Psoas muscle (tissue), 8 donors: ENCODE measurements around the gene ATP8A1. TPM values are rescaled to one million over a fixed set of nuclear protein-coding genes. Genes with fewer than 3 reads are reported as not detected.

Experiments
- ATAC-seq, 4 donors: fragments of 200-7000 bp; cut with Tn5 transposase; one replicate each; pipeline ENCODE4 v1.9.1; 2020; ENCODE audit warnings: moderate library complexity in 3 of 4, mild to moderate bottlenecking in 2 of 4
- DNase-seq, 2 donors: peaks; one replicate each; pipeline ENCODE4 v3.0.0-alpha.2; 2020
- H3K27ac ChIP-seq: fragments of 200-600 bp; one replicate; pipeline ENCODE4 v1.8.0; 2022
- H3K27me3 ChIP-seq, 3 donors: fragments of 200-600 bp in 1 of 3; one replicate each; pipeline versions ENCODE4 v1.6.1 to v1.8.0; 2013 to 2022; ENCODE audit warnings: low read length in 2 of 3, mild to moderate bottlenecking in 2 of 3, moderate library complexity in 1 of 3; ENCODE audit not compliant: insufficient read depth in 3 of 3
- H3K36me3 ChIP-seq, 2 donors: fragments of 200-600 bp in 1 of 2; one replicate each; pipeline versions ENCODE4 v1.6.1 to v1.8.0; 2013 to 2022; ENCODE audit warnings: low read depth in 1 of 2, mild to moderate bottlenecking in 1 of 2, moderate library complexity in 1 of 2; ENCODE audit not compliant: insufficient read depth in 1 of 2
- H3K4me1 ChIP-seq: fragments of 200-600 bp; one replicate; pipeline ENCODE4 v1.8.0; 2022
- H3K4me3 ChIP-seq: fragments of 200-600 bp; one replicate; pipeline ENCODE4 v1.8.0; 2022; ENCODE audit warnings: mild to moderate bottlenecking
- H3K9me3 ChIP-seq: fragments of 200-600 bp; one replicate; pipeline ENCODE4 v1.8.0; 2022
- CTCF ChIP-seq: fragments of 200-600 bp; IDR thresholded peaks from one replicate; pipeline ENCODE4 v1.8.0; 2022; ENCODE audit warnings: antibody characterized with exemption
- WGBS, 3 donors: extraction: QIAGEN DNeasy Blood & Tissue Kit; methylation state at CpG; one replicate each; pipeline versions ENCODE4 v1.1.6 to v1.1.7; 2013; 5-methylcytosine and 5-hydroxymethylcytosine counted together
- intact Hi-C, 2 donors: fragments of 100-400 bp; cut with DNase I; formaldehyde crosslinking; loops; one replicate each; pipeline versions ENCODE4 v1.11.0 to v1.14.2; 2022
- polyA plus RNA-seq, 3 donors: library from polyadenylated mRNA; stranded (reverse); fragments of 200-250 nt; gene quantifications; one replicate each; pipeline ENCODE4 v1.2.3, GENCODE V29; 2013
- total RNA-seq, 4 donors: library from RNA; stranded (reverse); fragmentation: NEBNext Ultra II Directional in 2 of 4; extraction: Animal tissue kit (Norgen Biotek cat#: 25700) in 2 of 4; gene quantifications; one replicate each; pipeline versions ENCODE4 v1.2.1 to v1.2.4, GENCODE V29; 2021 to 2023
- donor health status: healthy with polysubstance abuse.
- donor health status: DM: no; HTN: no; CAD: no; lungs with moderate emphysema.
- donor health status: Bipolar disorder and iron deficiency.
- donor health status: healthy.
- donor health status: DM: yes; HTN: yes; CAD: no.
- donor health status: DM: no; HTN: no; CAD: no.
- donor health status: DM: no; HTN: no; CAD: no.
- donor health status: DM: yes; HTN: yes; CAD: no.

ATP8A1 gene
- total and polyA plus RNA-seq, 7 donors: 2.2 to 26.5 (median 14.7) TPM

DNA sequence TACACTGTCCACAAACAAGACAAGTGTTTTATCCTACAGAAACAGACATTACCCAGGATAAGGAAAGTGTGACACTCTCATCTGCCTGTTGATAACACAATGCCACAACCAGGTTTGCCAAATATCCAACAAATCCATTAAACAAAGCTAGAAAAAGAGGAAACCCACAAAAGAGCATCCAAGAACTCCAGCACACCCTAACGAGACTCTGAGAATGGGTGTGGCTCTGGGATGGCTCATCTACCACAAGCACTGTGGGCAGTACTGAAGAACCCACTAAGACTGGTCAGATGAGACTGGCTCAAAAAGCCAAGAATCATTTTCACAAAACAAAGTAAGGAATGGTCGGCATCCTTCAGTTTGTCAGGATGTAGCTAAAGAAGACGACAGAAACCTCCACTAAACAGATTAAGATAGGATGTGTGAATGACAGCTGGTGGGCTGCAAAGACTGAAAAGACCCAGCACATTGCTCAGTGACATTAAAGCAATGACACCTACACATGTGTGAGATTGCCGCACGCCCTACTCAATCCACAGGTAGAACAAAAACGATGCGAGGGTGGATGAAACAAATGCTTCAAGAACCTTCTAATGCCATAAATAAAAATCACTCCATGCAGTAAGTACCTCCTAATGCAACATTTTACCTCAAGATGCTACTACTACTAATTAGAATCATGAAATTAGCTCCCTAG, 14.7 kb downstream of the ATP8A1 start:
- intact Hi-C loops: no loop called here
- TF ChIP-seq CTCF: no peak

GRCh38 chr4:42641656-42642055, 15.2 kb downstream of the ATP8A1 start:
- WGBS, 3 donors: 66 to 77% (median 72%) methylated on average over 1 of the region's 1 CpG
- DNase-seq (no peak), ATAC-seq (no peak)
- Histone ChIP-seq H3K4me1 (peaks cover 88% of the 10 kb centered on the region), H3K27ac (peak overlapping the region; percentile 90), H3K9me3 (no peaks in the 10 kb centered on the region), H3K27me3 (no peaks in the 10 kb centered on the region), H3K36me3 (no peaks in the 10 kb centered on the region), H3K4me3 (no peak overlapping the region)
- TF ChIP-seq CTCF: no peak
- intact Hi-C loops: no loop called here

More for the DNA sequence above, 14.7 kb downstream of the ATP8A1 start:
- Histone ChIP-seq H3K9me3 (no peaks in the 10 kb centered on the region), H3K27me3 (no peaks in the 10 kb centered on the region), H3K4me1 (peaks cover 87% of the 10 kb centered on the region), H3K36me3 (no peaks in the 10 kb centered on the region), H3K27ac (peak overlapping the region; percentile 90), H3K4me3 (no peak overlapping the region)
- 81 to 89% (median 83%) methylated on average over 7 of the region's 7 CpGs for WGBS, 3 donors
- DNase-seq (no peak), ATAC-seq (no peak)

DNA sequence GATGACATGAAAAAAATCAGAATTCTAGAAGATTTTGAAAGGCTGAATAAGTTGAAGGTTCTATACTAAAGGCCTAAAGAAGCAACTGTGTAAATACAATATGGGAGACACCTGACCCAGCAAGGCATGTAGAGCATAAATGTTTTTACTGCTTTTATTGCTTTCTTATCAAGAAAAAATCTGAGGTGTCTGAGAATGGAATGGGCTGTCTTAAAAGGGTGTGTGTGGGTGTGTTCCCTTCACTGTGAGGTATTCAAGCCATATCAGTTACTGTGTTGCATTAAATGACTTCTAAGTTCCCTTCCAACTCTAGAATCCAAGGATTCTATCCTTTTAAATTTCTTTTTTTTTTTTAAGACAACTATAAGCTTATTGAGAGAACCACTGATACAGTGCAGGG, 15.7 kb downstream of the ATP8A1 start:
- Histone ChIP-seq H3K27ac (peak overlapping the region; percentile 90), H3K36me3 (no peaks in the 10 kb centered on the region), H3K27me3 (no peaks in the 10 kb centered on the region), H3K9me3 (no peaks in the 10 kb centered on the region), H3K4me1 (peaks cover 88% of the 10 kb centered on the region), H3K4me3 (no peak overlapping the region)
- TF ChIP-seq CTCF: no peak
- no peak for DNase-seq
- intact Hi-C loops: no loop called here
- no peak for ATAC-seq

- intact Hi-C loops: no loop called here
- 49 to 78% (median 63%) methylated on average over 3 of the region's 3 CpGs for WGBS, 3 donors
These were observed 16.3 kb downstream of the ATP8A1 start for GRCh38 chr4:42640613-42641012.

More at GRCh38 chr4:42640613-42641012, 16.3 kb downstream of the ATP8A1 start:
- no peak for ATAC-seq
- DNase-seq: no peak
- no peak overlapping the region for H3K27ac ChIP-seq
- TF ChIP-seq CTCF: no peak
- H3K36me3 ChIP-seq: no peaks in the 10 kb centered on the region
- H3K4me1 ChIP-seq: peaks cover 84% of the 10 kb centered on the region
- H3K27me3 ChIP-seq: no peaks in the 10 kb centered on the region
- H3K9me3 ChIP-seq: no peaks in the 10 kb centered on the region
- H3K4me3 ChIP-seq: no peak overlapping the region
